ENCODE results near the gene ZBTB7B.

GRCh38 chr1:154973344-154974101, 29.1 kb upstream of the ZBTB7B start:
- TF ChIP-seq CTCF (IDR thresholded peaks at IDR 0.05) (peak in 1 of 5 experiments; percentile 28), POLR2A (IDR thresholded peaks at IDR 0.05) (peak in 1 of 2 donors; percentile 34)

All from tibial nerve (tissue), 3 donors.